Measurements from ENCODE around the gene LRRK1.

DNA sequence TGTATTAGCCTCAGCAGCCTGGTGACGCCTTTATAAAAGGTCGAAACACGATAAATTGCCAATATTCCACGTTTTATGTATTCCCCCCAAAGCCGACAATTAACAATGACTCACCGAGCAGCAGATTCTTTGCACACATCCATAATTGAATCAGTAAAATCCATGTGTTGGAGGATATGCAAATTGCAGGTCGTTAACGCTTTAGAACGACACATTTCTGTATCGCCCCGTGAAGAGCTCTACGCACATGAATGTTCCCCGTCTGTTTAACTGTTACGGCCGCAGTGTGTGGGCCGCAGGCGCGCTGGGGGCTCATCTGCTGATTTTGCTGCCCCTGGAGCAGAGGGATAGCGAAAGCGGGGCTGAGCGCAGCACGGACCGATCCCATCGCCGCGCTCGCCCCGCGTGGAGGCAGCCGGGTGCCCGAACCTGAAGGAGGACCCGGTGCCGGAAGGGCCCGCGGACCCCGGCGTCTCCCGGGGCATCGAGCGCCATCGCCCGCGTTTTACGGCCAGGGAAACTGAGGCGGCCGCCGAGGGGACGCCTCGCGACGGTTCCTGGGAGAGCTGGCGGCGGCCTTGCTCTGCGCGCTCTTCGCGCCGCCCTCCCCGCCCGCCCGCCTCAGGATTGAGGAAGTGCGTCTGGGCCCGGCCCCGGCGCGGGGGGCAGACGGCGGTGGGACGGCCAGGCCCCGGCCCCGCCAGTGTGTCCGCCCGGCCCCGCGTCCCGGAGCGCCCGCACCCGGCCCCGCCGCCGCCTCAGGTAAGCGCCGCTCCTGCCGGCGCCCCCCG, at the start of gene LRRK1:
- TF ChIP-seq, protein P1, sequence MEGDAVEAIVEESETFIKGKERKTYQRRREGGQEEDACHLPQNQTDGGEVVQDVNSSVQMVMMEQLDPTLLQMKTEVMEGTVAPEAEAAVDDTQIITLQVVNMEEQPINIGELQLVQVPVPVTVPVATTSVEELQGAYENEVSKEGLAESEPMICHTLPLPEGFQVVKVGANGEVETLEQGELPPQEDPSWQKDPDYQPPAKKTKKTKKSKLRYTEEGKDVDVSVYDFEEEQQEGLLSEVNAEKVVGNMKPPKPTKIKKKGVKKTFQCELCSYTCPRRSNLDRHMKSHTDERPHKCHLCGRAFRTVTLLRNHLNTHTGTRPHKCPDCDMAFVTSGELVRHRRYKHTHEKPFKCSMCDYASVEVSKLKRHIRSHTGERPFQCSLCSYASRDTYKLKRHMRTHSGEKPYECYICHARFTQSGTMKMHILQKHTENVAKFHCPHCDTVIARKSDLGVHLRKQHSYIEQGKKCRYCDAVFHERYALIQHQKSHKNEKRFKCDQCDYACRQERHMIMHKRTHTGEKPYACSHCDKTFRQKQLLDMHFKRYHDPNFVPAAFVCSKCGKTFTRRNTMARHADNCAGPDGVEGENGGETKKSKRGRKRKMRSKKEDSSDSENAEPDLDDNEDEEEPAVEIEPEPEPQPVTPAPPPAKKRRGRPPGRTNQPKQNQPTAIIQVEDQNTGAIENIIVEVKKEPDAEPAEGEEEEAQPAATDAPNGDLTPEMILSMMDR (IDR thresholded peaks at IDR 0.05) = peak in 1 of 3 donors; percentile 12
- no peak for TF ChIP-seq EP300 (IDR thresholded peaks at IDR 0.05)

All from ovary (tissue), 3 donors.